NK-92 (cell line): Measurements from ENCODE around the gene SMTNL2.
"Not testable (repeated sequence)": the region's sequence is repeated elsewhere in the genome, so short reads cannot be mapped to it uniquely, and the experiment has no call there.

Experiments
- DNase-seq: peaks from one replicate; lab custom pipeline; 2025; ENCODE audit not compliant: unreplicated experiment; lab: John Stamatoyannopoulos, UW

Gene SMTNL2

DNA sequence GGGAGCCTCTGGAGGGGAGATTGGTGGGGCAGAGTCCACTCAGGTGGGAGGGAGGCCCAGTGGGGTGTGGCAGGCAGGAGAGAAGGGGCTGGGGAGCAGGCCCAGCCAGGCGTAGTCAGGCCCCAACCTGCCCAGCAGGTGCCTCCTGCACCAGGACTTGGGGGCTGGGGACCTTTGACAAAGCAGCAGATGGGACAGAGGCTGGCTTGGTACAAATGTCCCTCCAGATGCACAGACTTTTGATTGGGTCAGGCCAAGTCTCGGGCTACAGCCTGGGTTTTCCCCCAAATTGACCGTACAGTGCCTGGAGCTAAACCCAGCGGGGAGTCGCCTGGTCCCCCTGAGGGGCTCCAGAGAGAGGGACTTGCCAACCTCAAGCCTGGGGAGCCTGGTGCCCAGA, 24.4 kb upstream of the SMTNL2 start:
- DNase-seq: no peak

DNA sequence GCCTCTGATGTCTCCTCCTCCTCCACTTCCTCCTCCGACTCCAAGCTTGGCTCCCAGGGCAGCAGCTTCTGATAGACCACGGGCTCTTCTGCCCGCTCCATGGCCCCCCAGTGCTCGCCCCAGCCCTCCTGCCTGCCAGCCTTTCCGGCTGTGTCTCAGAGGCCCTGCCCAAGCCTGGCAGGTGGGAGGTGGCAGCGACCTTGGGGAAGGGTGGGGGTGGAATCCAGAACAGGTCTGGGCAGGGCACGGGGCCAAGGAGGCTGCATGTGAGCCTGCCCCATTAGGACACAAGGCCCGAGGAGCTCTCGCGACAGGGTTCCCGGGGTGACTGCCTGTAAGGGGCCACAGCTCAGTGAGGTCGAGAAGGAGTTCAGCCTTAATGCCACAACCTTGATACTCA, 23.9 kb upstream of the SMTNL2 start, which contains the start of gene GGT6:
TSS of gene GGT6 (minus strand) at position 157 of the 400 bp plus-strand sequence. CDS start at position 101, 56 bp downstream.
- DNase-seq: no peak

DNA sequence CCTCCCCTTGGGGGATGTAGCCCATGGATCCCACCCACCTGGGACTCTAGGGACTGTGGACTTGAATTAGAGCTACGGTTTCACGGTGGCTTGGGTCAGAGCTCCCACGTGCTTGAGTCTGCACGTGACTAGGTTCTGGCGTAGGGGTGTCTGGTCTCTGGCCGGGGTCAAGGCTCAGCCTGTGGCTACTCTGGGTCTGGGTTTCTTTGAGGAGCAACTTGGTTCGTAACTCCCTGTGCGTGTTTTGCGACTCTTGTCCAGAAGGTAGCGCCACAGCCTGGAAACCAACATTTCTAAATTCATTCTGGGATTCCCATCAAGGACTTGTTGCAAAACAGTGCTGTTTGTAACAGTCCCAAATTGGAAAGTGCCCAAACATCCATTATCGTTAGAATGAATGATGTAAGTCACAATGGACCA, 23.5 kb upstream of the SMTNL2 start:
- no peak for DNase-seq

DNA sequence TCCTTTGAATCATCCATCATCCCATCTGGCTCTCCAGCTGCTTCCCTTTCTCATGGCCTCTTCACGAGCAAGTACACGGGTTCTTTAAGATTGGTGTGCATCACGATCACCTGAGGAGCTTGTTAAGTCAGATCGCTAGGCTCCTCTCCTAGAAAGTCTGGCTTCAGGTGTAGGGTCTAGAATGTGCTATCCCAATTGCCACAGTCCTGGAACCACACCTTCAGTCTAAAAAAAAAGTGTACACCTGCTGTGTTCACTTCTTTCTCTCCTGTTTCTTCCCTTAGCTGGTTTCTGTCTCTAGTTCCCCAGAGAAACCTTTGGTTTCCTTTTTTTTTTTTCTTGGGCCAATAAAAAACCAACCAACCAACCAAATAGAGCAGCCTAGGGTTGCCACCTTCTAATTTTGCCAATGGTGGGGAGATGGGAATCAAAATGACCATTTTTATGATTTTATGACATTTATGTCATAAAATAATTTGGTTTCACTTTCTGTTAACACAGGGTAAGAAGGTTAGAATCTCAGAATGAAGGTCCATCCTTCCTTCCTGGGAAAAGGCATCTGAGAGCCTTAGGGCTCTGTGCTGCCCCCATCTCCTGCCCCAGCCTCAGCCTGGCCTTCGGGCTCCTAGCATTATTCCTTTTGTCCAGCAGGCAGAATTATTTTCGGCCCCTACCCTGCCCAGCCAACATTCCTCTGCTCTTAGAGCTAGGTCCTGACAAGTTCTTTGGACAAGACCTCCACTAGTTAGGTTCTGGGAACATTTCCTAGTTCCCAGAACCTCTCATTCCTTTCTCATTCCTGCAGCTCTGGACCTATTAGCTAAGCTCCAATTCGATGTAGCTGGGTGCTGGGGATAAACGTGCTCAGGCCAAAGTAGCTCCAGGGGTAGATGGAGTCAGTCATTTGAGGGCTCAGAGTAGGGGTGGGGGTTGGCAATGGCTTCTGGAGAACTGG, 22.0 kb upstream of the SMTNL2 start:
- no peak for DNase-seq

DNA sequence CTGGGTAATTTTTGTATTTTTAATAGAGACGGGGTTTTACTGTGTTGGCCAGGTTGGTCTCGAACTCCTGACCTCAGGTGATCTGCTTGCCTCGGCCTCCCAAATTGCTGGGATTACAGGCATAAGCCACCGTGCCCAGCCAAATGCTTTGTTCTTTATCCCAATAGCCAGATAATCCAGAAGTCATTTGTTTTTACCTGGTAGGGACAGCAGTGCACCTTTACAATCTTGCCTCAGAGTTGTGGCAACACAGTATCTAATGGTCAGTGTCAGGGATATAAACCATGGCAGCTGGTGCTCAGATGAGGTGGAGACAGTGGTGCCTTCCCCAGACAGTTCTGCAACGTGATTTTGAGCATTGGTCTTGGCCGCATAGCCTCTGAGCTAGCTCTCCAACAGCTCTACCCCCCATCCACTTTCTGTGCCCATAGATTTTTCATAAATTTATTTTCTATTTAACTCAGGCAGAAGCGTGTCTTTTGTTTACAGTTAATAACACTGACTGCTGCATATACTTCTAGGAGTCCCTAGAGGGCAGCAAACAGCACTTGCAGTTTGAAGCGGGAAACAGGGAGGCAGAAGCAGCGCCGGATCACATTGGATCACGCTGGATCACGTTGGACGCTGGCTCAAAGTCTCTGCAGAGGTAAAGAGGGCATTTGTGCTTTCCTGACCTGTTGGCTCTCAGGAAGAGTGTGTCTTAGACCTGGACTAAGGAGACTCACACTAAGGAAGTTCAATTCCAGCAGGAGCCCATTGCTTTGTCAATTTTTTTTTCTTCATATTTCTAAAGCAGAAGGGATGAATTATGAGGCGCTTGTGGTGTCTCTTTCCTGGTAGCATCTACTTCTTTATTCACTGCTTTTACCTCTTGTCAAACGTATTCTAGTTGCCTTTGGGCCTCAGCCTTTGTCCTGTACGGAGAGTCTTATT, 18.9 kb upstream of the SMTNL2 start:
- DNase-seq: no peak

DNA sequence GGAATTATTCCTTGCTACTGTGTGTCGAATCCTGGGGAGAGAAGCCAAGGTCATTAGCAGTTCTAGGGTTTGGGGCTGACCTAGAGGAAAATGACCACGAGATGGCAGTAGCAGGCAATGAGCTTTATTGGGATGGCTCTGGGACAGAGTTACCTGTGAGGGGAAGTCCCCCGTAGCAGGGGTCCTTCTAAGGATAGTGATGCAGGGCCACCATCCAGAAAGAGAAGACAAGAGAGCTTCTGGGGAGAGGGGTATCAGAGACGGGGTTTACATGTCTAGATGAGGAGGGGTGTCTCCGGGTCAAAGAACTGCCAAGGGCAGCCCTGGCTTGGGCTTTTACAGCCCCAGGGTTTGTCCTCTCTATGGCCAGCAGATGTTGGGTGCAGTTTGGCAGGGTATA, 17.5 kb upstream of the SMTNL2 start:
- no peak for DNase-seq

DNA sequence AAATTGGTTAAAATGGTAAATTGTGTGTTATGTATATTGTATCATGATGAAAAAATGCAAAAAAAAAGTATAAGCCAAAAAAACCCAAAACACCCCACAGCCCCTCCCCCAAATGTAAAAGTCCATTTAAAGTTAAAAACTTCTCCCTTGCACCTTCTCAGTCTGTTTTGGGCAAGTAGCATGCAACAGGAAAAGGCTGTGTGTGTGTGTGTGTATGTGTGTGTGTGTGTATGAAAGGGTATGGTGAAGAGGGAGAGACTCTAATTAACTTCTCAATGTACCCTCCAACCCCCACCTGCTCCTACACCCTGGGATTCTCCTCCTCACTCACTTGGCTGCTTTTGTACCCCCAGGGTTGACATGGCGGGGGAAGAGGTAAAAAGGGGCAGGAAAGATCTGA, 14.7 kb upstream of the SMTNL2 start:
- no peak for DNase-seq

DNA sequence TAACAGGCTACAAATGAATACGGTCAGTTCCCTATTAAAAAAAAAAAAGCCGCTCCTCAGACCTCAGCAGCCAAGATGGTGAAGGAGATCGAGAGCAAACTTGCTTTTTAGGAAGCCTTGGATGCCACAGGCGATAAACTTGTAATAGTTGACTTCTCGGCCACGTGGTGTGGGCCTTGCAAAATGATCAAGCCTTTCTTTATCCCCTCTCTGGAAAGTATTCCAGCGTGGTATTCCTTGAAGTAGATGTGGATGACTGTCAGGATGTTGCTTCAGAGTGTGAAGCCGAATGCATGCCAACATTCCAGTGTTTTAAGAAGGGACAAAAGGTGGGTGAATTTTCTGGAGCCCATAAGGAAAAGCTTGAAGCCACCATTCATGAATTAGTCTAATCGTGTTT, 12.2 kb upstream of the SMTNL2 start:
- no peak for DNase-seq

DNA sequence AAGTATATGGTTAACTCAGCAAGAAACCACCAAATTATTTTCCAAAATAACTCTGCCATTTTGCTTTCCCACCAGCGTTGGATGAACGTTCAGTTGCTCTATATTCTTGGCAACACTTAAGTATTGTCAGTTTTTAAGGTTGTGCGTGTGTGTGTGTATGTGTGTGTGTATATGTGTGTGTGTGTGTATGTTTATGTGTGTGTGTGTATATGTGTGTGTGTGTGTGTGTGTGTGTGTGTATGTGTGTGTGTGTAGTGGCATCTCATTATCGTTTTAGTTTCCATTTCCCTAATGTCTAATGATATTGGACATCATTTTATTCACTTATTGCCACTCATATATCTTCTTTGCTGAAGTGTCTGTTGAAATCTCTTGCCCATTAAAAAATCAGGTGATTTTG, 11.2 kb upstream of the SMTNL2 start:
- no peak for DNase-seq

DNA sequence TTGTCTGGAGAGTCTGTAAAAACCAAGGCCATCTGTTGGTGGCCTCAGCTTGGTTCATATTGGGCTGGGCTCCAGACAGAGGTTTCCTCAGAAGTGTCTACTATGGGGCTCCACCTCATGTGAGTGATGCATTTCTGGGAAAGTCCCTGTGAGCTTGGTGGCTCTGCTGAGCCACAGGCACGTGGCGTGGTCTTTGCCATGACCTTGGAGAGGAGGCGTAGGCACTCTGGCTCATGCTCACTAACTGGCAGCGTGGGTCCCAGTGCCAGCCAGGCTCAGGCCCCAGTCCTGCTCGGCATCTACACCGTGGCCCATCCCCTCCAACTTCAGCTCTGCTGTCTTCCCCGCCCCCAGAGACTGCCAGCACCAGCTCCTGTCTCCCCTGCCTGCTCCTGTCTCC, 10.7 kb upstream of the SMTNL2 start:
- no peak for DNase-seq

DNA sequence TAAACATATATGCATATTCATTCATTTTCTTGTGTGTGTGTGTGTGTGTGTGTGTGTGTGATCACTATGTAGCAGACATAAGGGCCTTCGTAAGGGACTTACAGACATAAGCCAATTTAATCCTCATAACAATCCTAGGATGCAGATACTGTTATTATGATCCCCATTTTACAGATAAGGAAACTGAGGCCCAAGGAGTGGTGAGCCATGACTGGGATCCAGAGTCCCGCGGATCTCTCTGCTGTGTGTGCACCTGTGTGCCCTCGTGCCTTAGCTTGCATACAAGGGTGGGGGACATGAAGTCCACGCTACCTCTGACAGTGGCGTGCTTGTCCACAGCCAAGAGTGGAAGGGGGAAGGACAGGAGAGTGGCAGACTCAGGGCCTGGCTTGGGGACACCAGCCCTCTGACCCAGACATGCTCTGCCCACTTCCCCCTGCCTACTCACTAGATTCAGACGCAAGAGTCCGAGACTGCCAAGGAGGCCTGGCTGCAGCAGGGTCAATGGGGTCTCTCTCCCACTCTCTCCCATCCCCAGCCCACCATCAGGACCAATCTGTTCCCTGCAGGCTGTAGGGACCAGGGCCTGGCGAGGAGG, 9.8 kb upstream of the SMTNL2 start:
- no peak for DNase-seq

DNA sequence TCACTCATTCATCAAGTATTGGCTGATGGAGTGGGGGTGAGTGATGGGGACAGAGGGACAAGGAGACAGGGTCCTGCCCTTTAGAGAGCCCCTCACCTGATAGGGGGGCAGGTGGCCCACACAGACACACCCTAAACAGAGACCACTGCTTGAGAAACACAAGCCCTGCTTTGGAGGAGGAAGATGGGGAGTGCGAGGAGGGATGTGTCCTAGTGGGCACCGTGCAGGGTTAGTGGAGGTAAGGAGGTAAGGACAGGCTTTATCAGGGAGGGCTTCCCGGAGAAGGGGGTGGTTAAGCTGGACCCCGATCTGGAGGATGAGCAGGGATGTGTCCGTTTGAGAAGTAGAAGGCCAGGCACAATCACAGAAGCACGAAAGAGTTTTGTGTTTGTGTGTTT, 8.2 kb upstream of the SMTNL2 start:
- DNase-seq: no peak

DNA sequence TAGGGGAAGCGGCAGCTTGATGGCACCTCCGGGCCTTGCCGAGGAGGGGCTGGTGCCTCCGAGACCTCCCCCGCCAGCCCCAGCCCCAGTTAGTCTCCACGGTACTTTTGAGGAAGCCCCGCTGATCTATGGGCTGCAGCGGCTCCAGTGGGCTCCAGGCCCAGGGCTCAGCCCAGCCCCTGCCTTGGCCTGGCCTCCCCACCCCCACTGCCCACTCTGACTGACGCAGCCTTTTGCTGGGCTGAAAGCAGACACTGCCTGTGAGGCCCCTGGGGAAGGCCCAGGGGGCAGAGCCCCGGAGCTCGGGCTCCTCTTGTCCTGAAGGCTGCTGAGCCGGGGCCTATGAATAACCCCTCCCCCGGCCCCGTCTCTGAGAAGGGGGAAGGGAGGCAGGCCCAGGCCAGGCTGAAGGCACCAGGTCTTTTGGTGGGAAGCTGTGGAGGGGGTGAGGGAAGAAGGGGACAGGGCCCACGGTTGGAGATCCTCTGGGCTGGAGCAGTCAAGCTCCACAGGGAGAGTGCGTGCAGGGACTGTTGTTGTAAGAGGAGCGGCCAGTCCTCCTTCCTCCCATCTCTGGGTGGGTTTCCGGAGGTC, 7.5 kb upstream of the SMTNL2 start:
- DNase-seq: no peak

DNA sequence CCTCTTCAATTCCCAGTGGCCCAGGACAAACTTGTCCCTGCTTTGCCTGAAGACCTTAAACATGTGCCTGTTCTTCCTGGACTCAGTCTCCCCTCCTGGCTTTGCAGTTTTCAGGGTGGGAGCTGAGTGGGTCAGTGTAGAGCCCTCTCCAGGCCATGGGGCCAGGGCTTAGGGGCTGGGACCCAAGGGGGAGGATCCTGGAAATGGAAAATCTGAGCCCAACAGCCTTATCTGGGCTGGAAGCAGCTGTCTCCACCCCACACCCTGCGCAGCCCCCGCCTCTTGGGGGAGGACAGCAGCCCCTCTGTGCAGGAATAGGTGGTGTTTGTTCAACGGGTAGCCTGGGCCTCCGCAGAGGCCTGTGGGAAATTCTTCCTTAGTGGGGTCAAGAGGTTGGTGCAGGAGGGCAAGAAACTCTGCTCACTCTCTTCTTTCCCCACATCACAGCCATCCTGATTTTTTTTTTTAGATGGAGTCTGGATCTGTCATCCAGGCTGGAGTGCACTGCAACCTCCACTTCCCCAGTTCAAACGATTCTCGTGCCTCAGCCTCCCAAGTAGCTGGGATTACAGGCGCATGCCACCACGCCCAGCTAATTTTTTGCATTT, 6.8 kb upstream of the SMTNL2 start:
- DNase-seq: no peak

DNA sequence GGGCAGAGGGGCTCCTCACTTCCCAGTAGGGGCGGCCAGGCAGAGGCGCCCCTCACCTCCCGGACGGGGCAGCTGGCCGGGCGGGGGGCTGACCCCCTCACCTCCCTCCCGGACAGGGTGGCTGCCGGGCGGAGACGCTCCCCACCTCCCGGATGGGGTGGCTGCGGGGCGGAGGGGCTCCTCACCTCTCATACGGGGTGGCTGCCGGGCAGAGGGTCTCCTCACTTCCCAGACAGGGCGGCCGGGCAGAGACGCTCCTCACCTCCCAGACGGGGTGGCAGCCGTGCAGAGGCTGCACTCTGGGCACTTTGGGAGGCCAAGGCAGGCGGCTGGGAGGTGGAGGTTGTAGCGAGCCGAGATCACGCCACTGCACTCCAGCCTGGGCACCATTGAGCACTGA, 6.0 kb upstream of the SMTNL2 start:
- not testable (repeated sequence) for DNase-seq

DNA sequence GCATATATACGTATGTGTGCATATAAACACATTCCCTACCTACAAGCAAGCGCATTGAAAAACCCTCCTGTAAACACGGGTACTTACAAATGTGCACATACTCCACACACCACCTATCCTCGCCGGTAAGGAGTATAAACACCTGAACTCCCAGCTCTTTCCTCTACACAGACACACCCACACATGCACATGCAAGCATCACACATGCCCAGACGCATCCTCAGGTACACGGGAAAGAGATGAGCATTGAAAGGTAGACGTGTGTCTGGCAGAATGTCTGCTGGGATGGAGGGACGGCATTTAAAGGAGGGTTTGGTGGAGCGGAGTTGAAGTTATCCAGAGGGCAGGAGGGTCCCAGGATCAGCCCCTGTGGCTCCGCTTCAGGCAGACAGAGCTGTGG, 4.7 kb upstream of the SMTNL2 start:
- DNase-seq: no peak

DNA sequence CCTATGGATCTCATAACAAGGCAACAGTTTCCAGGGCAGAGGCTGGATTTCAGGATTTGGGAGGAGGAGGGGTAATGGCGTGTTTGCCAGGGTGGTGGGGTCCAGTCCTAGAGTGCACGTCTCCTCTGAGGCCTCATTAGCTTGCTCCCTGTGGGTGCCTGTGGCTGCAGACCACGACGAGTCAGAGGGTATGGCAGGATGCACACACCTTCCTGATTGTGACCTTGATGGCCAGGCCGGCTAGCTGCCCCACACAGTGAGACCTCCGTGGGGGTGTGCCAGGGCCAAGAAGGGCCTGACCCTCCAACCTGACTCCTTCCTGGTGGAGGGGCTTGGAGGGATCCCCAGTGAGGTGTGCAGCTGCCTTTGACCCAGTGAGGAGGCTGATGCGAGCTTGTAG, 4.0 kb upstream of the SMTNL2 start:
- no peak for DNase-seq

DNA sequence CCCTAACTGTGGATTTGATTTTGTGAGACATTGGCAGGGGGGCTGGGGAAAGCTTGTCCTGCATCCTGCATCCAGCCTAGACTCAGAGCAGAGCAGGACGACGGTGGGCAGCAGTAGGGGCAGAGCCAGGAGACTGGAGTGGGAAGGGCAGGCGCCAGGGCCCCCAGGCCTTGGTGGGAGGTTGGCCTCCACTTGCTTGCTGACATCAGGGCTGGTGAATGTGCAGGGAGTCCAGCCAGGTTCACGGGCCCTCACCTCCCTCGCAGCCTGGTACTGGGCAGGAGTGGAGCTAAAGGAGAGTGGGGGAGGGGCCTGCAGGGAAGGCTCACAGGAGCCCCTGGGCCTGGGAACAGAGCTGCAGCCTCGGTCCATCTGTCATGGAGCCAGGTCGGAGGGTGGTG, 2.2 kb upstream of the SMTNL2 start:
- DNase-seq: no peak

DNA sequence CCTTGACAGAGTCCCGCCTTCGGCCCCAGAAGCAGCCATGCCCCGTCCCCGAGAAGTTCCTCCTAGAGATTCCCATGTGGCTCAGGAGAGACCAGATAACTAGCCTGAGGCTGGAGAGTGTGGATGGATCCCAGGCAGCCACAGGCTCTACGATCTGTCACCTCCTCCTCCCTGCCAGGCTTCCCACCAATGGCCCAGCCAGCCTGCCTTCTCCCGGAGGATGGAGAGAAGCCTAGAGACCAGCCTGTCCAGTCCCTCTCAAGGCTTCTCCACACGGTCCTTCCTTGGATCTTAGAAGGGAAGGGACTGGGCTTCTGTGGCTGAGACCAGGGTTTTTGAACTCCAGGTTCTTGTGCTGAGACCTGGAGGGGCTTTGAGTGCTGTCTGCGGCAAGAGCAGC, 1.6 kb upstream of the SMTNL2 start:
- DNase-seq: no peak

DNA sequence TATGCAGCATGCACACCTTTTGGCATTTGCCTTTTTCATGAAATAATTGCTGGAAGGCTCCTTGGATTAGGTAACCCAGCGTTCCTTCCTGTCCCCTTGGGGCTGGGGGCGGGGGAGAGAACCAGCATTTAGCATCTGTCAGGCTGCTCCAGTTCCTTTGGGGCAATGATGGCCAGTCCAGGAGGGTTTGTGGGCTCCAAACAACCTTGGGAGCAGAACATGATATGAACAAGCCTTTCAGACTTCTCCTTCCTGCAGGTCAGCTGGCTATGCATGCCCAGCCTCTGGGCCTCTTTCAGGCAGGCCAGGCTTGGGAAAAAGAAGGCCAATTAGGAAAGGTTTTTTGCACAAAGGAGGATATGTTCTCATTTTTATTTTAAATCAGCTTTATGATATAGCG, 1.1 kb upstream of the SMTNL2 start:
- no peak for DNase-seq

DNA sequence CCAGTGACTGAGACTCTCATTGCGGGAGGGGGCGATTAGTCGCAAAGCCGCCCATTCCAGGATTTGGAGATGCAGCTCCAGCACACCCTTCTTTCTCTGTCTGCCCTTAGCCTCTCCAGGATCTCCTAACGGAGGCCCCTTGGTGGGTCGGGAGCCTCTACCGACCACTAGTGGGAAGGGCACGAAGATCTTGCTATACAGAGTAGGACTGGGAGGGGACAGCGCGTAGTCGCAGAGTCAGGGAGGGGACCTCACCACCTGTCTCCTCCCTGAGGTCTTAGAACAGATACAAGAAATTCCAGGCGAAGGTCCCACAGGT, 588 bp upstream of the SMTNL2 start:
- DNase-seq: no peak
